ENCODE measurements around the gene LRRTM2.
"Not testable (repeated sequence)": the region's sequence is repeated elsewhere in the genome, so short reads cannot be mapped to it uniquely, and the experiment has no call there.

Gene LRRTM2

DNA sequence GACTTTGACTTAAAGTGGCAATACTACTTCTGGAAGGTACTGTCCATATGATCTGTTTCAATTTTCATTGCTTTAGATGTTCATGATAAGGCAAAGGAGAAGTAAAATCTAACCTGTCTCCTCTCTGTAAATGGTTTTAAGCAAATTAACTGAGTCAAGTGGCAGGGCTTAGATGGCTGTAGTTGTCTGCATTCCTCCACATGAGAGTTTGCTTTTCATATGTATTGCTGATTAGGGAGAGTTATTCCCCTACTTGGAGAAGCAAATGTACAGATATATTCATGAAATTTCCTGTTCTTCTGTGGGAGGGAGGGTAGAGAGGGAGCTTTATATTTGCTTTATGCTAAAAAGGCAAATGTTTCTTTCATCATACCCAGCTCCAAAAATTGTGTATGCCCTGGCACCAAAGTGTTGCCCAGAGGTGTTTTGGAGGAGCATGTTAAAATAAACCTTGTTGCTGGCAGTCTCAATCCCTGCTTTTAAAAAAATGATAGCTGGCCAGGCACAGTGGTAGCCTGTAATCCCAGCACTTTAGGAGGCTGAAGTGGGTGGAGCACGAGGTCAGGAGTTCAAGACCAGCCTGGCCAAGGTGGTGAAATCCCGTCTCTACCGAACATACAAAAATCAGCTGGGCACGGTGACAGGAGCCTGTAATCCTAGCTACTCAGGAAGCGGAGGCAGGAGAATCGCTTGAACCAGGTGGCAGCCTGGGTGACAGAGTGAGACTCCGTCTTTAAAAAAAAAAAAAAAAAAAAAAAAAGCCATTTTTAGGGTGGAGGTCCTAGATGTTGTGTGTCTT is 3.5 kb upstream of the LRRTM2 start:
- no peak for DNase-seq

DNA sequence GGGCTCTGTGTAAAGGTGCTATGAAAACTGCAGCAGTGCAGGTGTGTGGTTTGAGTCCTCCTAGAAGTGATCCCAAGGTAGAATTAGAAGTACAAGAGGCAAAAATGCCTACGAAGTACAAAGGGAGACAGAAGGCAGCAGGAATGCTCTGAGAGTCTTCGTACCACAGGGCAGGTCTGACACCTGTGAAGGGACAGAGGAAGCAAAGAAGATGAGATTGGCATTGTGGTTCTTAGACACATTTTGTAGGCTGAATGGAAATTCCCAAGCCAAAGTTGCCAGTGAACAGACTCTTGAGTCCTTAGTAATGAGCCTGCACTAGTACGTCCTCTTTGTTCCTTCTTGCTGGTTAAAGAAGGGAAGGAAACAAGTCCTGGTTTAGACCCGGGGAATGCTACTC is 1.7 kb upstream of the LRRTM2 start:
- no peak for DNase-seq

DNA sequence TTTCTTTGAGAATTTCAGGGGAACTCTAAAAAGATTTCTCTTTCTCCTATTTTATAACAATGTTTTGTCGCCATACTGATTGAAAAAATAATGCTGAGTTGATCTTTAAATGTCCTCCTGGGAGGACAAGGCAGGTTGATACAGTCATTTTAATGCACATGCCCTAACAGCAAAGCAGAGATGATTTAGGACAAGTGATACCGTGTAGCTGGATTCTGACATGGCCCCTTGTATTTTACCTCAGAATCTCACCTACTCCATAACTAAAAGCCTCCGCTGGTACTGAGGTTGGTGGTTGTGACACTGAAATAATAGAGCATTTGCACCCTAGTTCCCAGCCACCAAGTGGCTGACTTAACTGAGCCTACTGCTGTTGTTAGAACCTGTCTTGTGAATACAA is 811 bp upstream of the LRRTM2 start:
- no peak for DNase-seq

DNA sequence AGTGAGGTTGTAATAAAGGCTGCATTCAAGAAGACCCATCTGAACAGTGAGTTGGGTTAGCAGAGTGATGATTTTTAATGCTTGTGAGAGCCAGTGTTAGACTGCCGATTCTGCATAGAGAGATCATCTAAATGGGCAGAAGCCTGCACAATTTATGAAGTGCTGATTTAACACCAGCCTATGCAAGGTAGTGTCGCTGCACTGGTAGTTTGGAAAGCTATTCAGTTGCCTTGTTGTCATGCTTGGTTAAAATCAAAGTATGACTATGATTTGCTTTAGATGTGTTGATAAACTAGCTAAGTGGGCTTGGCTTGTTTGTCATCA is 379 bp upstream of the LRRTM2 start:
- no peak for DNase-seq

DNA sequence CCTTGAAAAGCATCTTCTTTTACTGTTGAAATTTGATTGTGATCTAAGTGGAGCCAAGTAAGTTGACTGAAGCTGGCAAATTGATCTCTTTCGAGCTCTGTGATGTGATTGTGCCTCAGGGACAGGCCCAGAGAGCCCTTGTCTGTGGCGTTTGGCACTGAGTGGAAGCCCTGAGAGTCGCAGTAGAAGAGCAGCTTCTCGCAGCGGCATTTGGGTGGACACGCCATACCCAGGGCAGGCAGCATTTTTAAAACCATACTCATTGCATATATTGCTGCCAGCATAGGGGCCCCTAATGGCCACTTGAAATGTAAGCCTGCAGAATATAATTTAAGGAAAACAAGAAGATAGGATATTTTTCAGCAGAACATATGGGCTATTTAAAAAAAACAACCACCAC is 894 bp downstream of the LRRTM2 start:
- no peak for DNase-seq

DNA sequence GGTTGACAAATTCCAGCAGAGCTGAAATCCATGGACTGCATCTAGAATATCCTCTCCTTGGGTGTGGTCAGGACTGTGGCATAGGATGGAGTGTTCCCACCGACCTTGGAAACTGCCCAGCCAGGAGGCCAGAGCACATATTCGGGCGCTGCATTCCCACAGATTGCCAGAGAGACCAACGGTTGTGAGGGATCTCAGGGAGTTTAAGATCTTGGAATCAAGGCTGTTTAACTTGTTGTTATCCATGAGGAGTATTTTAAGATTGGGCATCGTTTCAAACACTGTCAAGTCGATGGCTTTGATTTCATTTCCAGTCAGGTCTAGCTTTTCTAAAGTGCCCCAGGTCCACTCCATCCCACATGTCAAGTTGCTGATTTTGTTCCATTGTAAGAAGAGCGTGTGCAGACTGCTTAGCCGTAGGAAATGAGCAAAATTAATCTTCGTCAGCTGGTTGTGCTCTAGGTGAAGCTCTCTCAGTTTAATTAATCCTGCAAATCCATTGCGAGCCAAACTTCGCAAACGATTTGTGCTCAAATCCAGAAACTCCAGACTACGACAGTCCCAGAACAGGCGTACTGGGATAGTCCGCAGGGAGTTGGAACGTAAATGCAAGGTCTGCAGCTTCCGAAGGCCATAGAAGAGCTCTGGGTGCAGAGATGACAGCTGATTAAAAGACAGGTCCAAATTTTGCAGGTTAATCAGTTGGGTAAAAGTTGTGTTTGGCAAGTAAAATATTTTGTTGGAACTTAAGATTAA is 1.5 kb downstream of the LRRTM2 start:
- DNase-seq: no peak

DNA sequence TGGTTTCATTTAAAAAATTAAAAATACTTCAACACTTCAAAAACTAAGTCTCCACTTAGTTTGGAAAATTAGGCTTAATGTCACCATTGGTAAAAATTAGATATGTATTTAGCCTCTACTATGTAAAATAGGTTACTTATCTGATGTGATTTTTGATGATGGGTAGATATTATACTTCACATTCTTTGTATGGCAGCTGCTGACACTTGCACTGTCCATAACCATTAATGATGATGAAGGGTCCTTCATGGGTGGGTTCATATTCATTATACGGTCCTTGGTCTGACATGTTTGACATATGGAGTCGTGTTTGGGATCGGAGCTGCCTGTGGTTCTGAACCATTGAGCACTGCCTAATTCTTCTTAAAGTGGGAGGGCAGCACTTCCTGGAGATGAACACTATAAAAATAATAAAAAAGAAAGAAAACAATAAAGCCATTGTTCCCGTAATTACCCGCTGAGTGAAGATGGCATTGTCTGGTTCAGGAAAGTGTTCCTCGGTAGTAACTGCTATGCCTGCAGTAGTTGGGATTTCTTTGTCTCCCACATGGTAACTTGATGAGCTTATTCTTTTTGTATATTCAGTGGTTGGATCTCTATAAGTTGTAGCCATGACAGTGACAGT is 2.2 kb downstream of the LRRTM2 start:
- no peak for DNase-seq

DNA sequence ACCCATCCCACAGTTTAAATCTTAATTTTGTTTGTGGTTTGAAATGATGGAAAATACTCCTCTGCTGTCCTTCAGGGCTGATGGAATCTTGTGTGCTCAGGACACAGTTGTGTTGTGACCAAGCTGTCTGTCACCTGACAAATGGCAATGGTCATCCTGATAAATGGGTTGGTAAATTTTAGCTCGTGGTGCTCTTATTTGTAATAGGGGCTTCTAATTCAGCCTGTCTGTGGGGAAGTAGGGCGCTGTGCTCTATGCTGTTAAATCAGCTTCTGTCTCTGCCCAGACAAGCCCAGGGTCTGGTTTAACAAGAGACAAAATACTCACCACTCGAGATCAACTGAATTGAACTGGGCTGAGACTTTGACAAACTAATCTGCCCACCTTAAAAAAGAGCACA is 4.5 kb downstream of the LRRTM2 start:
- no peak for DNase-seq

DNA sequence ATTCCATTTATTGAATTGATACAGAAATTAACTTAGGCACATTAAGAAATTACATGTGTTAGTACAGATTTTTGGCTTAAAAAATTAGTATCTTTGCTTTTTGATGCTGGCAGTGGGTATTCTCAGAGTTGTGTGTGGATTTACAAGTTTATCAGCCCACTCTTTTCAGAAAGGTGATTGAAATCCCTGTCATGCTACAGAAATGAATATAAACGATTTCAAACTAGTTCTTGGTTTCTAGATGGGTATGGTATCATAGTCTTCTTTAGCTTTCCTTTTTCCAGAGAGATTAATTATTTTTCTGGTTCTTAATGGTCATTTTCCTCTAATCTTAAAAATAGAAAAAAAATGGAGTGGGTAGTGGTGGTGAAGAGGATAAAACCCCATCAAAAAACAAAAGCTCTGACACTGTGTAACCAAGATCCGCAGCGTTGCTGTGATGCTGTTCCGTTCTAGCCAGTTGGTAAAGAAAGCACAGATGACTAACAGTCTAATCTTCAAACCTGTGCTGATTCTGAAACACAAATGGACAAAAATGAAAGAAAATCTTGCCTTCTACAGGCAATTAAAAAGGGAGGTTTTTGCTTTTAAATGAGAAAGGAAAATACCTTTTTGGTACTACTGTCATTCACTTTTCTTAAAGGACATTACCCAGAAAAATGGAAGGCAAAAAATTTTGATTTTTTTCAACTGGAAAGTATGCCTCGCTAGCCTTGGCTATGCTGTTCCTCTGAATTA is 5.2 kb downstream of the LRRTM2 start:
- DNase-seq: no peak

DNA sequence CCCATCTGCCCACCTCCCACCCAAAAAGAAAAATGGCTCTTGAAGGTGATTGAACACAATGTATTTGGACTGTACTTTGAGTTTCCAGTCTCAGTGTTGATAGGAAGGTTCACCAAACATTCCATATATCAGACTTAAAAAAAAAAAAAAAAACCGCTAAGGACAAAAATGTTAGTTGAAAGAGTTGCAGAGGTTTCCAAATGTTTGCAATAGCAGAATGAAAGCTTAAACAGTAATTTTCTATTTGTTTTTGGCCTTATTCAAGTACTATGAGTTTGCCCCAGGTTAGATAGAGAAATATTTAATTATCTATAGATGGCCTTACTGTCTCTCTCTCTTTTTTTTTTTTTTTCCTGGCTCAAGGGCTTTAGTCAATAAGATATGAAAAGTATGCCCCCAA is 6.1 kb downstream of the LRRTM2 start:
- DNase-seq: no peak

DNA sequence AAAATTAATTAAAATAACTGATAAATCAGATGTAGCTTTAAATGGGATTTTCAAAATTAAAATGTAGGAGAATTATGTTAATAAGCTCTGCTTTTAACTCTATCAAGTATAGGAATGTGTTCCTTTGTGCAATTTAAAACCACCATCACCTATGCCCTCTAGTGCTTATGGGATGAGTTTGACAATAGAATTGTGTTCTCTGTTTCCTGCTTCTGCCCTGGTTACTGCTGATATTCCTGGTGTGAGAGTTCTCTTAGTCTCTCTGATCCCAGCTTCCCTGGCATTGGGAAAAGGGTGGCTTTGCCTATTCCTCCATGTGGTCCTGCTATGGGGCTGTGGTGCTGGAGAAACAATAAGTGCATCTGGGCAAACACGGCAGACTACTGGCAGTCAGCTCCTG is 8.1 kb downstream of the LRRTM2 start:
- no peak for DNase-seq

DNA sequence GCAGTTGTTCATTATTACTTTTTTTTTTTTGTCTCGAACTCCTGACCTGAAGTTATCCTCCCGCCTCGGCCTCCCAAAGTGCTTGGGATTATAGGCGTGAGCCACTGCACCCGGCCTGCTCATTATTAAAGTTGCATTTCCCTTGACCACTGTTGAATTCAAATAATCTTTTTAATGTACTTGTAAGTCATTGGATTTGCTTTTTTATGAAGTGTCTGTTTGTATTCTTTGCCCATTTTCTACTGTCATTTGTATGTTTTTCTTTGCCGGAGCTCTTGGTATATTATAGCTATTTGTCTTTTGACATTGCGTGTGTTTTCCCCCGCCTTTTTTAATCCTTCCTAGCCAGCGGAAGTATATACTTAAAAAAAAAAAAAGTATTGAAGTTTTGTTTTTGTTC is 22.0 kb downstream of the LRRTM2 start:
- no peak for DNase-seq

DNA sequence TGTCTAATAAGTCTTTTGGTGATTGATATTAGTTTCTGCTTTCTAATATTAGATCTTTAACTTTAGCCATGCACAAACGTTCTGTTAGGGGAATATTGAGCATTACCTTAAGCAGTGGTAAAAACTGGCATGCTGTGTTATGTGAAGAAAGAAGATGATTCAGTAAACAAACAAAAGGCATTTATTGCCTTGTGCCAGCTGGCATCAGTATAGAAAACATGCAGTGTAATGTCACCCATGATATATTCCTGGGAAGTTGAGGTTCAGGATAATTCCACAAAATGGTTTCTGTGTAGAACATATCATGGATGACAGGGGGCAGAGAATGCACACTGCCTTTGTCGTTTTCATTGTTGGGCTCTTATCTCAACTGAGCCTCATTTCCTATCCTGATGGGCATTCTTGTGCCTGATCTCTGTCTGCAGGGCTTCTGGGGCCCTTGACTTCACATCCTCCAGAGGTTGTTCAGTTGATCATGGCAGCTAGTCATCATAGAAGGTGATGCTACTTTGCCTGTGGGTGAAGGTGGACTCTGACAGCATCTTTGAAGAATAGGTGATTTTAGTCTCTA is 24.2 kb downstream of the LRRTM2 start:
- DNase-seq: no peak

DNA sequence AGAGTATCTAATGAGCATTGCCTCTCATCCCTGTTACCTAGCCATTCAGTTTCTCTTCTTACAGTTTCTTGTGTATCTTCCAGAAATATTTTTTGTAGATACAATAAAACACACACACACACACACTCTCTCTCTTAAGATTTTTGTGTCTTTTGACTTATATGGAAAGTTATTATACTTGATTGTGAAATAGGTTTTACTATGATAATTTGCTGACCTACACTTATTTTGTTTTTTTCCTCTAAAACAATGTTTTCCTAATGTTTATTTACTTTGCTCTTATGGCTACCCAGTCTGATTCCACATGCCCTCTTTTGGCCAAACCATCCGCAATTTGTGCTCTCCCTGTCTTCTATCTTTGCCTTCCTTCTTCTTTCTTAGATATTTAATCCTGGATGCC is 25.3 kb downstream of the LRRTM2 start:
- no peak for DNase-seq

DNA sequence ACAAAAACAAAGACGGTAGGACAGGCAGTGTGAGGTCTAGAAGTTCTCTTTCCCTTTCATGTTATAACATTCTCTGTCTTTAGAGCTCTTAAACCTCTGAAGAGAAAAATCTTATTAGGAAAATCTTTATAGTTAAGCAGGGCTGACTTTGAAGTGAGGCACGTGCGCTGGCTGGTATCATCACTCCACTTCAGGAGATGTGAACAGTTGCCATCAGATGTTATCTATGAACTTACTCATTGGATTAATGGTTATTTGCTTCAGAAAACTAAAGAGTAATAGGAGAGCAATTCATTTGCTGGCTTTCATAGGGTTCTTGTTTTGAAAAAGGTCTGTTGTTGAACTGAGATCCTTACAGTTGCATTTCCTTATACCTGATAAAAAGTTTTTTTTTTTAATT is 25.7 kb downstream of the LRRTM2 start:
- no peak for DNase-seq

DNA sequence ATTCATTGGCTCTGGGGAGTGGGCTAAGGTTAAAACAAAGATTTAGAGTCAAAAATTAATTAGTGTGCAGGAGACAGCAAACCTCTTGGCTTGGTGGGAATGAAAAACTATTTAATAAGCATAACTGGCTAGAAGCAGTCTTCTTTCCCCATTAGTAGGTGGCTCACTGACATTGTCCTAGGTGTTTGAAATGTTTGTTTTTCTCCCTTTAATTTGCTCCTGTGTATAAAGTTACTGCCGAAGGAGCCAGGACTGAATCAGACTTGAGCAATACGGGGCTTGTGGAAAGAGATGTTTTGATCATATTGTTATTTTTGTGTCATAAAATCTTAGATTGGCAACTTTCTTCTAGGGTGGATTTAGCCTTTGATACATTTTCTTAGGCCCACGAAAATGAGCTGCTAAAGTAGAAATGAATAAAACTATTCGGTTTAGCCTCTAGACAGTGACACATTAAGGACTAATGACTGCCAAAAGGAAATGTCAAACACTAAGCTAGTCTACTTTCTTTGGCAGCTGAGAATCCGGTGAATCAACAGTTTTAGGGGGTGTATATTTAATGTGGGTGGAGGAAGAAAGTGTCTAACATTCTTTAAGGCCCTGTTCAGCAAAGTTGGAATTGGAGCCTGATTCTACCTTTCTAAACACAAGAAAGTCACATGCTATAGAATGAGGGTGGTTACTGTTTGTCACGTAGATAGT is 30.2 kb downstream of the LRRTM2 start:
- DNase-seq: no peak

DNA sequence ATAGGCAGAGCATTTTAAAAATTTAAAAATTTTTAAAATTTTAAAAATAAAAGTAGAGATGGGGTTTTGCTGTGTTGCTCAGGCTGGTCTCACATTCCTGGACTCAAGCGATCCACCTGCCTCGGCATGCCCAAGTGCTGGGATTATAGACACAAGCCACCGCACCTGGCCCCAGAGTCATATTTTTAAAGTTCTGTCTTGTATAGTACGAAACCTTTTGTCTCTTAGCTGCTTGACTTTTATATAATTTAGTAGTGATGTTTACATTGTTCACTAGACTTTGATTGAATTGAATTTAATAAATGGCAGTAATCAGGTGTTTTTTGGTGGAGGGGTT is 31.0 kb downstream of the LRRTM2 start:
- DNase-seq: no peak

DNA sequence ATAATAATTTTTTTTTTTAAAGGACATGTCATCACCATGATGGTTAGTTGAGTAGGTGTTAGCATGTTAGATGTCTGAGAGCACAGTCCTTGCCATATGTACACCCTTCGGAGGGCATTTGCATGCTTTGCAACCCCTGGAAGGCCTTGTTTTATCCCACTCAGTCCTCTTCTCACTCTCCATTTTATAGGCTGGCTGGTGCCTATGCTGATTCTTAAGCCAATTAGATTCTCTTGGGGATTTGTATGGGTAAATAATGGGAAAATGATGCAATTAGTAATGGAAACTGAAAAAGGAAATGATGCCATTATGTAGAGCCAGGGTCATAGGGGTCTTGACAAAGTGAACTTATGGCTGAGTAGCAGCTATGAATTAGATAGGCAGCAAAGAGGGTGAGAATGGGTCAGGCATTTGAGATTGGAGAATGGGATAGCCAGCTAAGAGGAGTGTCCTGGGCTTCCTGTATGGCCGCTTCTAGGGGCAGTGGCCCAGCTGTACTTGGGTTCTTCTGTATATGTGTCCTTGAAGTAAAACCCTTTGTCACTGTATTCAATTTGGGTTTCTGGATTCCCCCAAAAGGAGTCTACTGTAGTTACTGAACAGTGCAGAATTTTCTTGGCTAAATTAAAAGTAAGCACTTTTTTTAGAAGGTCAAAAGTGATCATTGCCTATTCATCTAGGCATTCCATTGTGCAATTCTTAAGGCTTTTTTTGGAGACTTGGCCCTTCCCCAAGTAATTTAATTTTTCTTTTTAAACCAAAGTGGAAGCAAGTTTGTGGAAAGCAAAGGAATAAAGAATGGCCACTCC is 31.6 kb downstream of the LRRTM2 start:
- no peak for DNase-seq

DNA sequence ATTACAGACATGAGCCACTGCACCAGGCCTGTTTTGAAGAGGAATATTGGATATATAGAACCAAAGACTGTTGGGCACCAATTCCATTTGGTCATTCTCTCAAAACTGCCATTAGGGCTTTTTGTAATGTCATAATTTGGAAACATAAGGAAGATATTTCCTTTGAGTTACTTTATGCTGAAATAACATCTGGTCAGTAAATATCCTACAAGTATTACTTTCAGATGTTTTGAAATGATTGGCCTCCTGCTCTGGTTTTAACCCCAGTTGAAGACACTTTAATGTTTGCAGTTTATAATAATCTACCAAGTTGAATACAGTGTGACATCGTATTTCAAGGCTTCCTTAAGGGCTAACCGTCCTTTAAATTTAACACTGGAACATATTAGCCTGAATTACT is 33.6 kb downstream of the LRRTM2 start:
- DNase-seq: no peak

DNA sequence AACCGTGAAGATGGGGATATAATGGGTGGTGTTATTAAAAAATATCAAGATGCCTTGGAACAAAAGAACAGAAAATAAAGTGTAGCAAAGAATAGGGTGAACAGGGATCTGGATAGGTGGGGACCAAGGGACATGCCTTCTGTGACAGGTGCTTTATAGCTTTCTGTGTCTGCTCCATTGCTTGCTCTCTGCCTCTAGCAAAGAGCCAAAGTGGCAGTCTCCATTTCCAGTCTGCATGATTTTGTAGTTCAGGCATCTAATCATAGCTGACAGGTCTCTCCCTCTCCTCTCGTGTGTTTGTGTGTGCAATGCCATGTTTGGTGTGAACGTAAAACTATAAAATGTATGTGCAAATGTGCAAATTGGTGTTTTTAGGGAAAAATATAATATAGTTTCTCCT is 35.0 kb downstream of the LRRTM2 start:
- no peak for DNase-seq

DNA sequence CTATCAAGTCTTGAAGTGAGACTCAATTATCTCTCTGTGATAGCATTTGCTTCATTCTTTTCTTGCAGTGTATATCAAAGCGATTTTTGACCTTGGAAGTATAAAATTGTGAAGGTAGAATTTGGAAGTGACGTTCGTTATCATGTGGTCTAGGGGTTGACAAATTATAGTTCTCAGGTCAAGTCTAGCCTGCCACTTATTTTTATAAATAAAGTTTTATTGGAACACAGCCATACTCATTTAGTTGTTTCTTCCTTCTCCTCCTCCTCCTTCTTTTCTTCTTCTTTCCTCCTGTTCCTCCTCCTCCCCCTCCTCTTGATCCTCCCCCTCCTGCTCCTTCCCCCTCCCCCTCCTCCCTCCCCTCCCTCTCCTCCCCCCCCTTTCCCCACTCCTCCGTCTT is 38.0 kb downstream of the LRRTM2 start:
- DNase-seq: no peak

DNA sequence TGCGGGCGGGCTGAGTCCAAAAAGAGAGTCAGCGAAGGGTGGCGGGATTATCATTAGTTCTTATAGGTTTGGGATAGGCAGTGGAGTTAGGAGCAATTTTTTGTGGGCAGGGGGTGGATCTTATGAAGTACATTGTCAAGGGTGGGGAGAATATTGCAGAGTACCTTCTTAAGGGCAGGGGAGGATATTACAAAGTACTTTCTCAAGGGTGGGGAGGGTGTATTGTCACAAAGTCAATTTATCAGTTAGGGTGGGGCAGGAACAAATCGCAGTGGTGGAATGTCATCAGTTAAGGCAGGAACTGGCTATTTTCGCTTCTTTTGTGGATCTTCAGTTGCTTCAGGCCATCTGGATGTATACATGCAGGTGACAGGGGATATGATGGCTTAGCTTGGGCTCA is 40.3 kb downstream of the LRRTM2 start:
- not testable (repeated sequence) for DNase-seq
